GM21825 (cell line): ENCODE results near the gene LRMDA.

Experiments
- ATAC-seq: cut with Tn5 transposase; IDR thresholded peaks from one replicate; pipeline ENCODE4 v1.9.1; 2021; ENCODE audit warnings: mild to moderate bottlenecking, moderate library complexity; ENCODE audit not compliant: unreplicated experiment

LRMDA gene

GRCh38 chr10:75431180-75432111 lies at the start of gene LRMDA:
Gene LRMDA, plus strand, starts transcription at chr10:75431624.
- ATAC-seq = no peak

GRCh38 chr10:75386128-75386527 lies 45.3 kb upstream of the LRMDA start:
- no peak for ATAC-seq

GRCh38 chr10:75388082-75388481 lies 43.3 kb upstream of the LRMDA start:
- ATAC-seq = no peak

GRCh38 chr10:75390178-75390577 lies 41.2 kb upstream of the LRMDA start:
- ATAC-seq = no peak

- ATAC-seq = no peak
Observed at GRCh38 chr10:75392271-75392670, 39.2 kb upstream of the LRMDA start.

- ATAC-seq = no peak
Observed at GRCh38 chr10:75392744-75393143, 38.7 kb upstream of the LRMDA start.

GRCh38 chr10:75394221-75394620 lies 37.2 kb upstream of the LRMDA start:
- no peak for ATAC-seq

GRCh38 chr10:75395066-75395931 lies 36.1 kb upstream of the LRMDA start:
- no peak for ATAC-seq

- ATAC-seq = no peak
Observed at GRCh38 chr10:75395932-75396630, 35.3 kb upstream of the LRMDA start.

GRCh38 chr10:75396631-75397495 lies 34.6 kb upstream of the LRMDA start:
- no peak for ATAC-seq

GRCh38 chr10:75397496-75398199 lies 33.8 kb upstream of the LRMDA start:
- ATAC-seq = no peak

- ATAC-seq = no peak
Observed at GRCh38 chr10:75398200-75398691, 33.2 kb upstream of the LRMDA start.

- ATAC-seq = no peak
Observed at GRCh38 chr10:75398692-75399460, 32.5 kb upstream of the LRMDA start.

GRCh38 chr10:75399461-75400162 lies 31.8 kb upstream of the LRMDA start:
- no peak for ATAC-seq

- ATAC-seq = no peak
Observed at GRCh38 chr10:75400163-75400770, 31.2 kb upstream of the LRMDA start.

GRCh38 chr10:75400771-75401568 lies 30.5 kb upstream of the LRMDA start:
- ATAC-seq = peak; percentile 18
